ENCODE data around the gene CLASRP.
A peak's percentile ranks its signal among the peaks of the same experiment; 100 is the strongest.

Gene CLASRP

DNA sequence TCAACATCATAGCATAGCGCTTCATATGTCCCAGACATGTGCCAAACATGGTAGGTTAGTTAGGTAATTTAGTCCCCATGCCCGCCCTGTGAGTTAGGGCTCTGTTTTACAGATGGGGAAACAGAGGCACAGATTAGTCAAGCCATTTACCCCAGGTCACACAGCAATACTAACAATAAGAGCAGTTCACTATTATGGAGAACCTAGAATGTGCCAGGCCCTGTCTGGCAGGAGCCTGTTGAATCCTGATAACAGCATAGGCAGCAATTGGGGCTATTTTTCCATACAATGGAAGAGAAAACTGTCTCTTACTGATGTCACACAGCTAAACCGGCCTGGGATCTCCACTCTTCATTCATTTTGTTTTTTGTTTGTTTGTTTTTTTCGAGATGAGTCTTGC lies 47.6 kb downstream of the CLASRP start:
- no peak for DNase-seq (ENCODE audit: low spot score)

DNA sequence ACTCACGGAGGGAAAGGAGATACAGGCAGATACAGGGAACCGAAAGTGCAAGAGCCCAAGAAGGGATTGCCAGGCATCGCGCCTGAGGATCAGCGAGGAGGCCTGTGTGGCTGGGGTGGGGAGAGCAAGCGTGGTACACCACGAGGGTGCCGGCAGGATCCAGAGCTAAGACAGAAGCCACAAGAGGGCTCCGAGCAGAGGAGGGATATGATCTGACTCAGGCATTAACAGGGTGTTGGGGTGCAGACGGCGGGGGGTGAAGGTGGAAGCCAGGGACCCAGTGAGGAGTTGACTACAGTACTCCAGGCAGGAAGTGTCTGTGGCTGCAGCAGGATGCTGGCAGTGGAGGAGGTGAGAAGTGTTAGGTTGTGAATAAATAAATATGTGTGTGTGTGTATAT lies 48.7 kb downstream of the CLASRP start:
- DNase-seq (ENCODE audit: low spot score): no peak

DNA sequence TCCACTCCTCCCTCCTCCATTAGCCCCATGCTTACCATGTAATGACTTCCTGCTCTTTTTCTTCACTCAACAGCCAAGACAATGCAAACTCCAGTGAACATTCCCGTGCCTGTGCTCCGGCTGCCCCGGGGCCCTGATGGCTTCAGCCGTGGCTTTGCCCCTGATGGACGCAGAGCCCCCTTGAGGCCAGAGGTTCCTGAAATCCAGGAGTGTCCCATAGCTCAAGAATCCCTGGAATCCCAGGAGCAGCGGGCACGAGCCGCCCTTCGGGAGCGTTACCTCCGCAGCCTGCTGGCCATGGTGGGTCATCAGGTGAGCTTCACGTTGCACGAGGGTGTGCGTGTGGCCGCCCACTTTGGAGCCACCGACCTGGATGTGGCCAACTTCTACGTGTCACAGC lies 51.2 kb downstream of the CLASRP start:
- DNase-seq (ENCODE audit: low spot score): no peak

GRCh38 chr19:45090606-45091005 lies 51.8 kb downstream of the CLASRP start:
- DNase-seq (ENCODE audit: low spot score): no peak

- peak; percentile 98 for DNase-seq (ENCODE audit: low spot score)
These were observed 52.4 kb downstream of the CLASRP start for GRCh38 chr19:45091031-45091923.

- DNase-seq (ENCODE audit: low spot score): peak; percentile 97
These were observed 54.2 kb downstream of the CLASRP start, which contains the start of gene PPP1R37 for GRCh38 chr19:45092747-45093678. Gene PPP1R37, plus strand, starts transcription at chr19:45093179. Its CDS starts 147 bp downstream, at chr19:45093326.

- no peak for DNase-seq (ENCODE audit: low spot score)
These were observed 55.3 kb downstream of the CLASRP start for GRCh38 chr19:45094137-45094536.

- DNase-seq (ENCODE audit: low spot score): no peak
These were observed 55.9 kb downstream of the CLASRP start for GRCh38 chr19:45094707-45095106.

GRCh38 chr19:45095496-45096413 lies 56.9 kb downstream of the CLASRP start:
- DNase-seq (ENCODE audit: low spot score): no peak

- DNase-seq (ENCODE audit: low spot score): no peak
These were observed 57.9 kb downstream of the CLASRP start for GRCh38 chr19:45096700-45097099.

GRCh38 chr19:45097450-45097775 lies 58.6 kb downstream of the CLASRP start:
- DNase-seq (ENCODE audit: low spot score): no peak

GRCh38 chr19:45097776-45098520 lies 59.1 kb downstream of the CLASRP start:
- no peak for DNase-seq (ENCODE audit: low spot score)

GRCh38 chr19:45098521-45099466 lies 59.9 kb downstream of the CLASRP start:
- no peak for DNase-seq (ENCODE audit: low spot score)

DNA sequence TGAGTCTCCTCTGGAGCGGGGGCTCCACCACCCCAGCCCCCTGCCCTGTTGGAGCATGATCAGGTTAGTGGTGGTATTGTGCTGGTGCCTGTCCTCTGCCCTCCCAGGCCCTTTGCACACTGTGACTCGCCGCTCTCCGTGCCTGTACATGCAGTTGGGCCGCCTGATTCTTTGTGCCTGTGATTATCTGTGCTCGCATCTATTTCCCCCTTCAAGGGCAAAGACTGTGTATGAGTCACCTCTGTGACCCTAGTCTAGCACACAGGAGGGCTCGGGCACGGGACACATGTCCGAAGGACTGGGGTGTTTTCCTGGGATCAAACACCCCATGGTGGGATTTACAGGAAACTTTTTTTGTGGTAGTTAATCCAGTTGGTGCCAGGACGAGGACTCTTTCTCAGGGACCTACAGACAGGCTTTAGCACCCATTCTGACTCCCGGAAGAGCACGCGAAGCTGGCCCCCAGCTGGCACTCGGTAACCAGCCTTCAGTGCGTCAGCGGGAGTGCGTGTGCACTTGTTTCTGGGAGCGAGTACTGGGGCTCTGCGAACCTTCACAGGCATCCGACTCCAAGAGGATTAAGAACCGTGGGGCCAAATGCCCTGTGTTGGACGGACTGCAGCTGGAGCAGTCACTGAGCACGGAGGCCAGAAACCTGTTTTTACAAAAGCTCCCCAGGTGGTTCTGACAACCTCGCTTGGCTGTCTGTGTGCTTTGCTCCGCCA lies 60.8 kb downstream of the CLASRP start:
- no peak for DNase-seq (ENCODE audit: low spot score)

DNA sequence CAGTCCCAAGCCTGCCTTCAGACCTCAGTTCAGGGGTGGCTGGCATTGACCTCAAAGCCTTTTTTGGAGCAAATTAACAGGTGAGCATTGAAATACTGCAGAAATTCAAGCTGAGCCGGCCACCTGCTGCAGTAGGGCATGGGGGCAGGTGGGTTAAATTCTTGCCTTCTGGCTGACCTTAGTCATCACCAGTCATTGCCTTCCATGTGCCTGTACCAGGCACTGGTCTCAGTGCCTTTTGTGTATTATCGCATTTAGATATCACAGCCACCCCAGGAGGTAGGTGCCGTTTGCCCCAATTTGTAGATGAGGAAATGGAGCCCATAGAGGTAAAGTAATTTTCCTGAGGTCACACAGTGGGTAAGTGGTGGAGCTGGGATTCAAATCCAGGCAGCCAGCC lies 61.4 kb downstream of the CLASRP start:
- DNase-seq (ENCODE audit: low spot score): no peak

DNA sequence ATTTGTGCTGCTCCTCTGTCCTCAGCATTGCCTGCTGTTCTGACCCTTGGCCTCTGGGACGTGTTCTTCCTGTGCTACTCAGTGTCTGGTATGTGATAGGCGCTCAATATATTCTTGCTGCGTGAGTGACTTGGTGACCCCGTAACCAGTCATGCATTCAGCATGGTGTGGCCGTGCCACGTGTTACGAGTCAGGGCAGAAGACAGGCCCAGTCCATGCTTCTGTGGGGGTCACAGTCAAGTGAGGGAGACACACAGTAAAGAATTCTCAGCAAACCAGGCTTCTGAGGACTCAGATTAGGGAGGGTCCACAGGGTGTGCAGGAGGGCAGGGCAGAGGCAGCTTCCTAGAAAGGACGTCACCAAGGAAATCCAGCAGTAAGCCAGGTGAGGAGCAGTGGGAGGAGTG lies 62.0 kb downstream of the CLASRP start:
- no peak for DNase-seq (ENCODE audit: low spot score)

GRCh38 chr19:45101806-45102205 lies 63.0 kb downstream of the CLASRP start:
- no peak for DNase-seq (ENCODE audit: low spot score)

DNA sequence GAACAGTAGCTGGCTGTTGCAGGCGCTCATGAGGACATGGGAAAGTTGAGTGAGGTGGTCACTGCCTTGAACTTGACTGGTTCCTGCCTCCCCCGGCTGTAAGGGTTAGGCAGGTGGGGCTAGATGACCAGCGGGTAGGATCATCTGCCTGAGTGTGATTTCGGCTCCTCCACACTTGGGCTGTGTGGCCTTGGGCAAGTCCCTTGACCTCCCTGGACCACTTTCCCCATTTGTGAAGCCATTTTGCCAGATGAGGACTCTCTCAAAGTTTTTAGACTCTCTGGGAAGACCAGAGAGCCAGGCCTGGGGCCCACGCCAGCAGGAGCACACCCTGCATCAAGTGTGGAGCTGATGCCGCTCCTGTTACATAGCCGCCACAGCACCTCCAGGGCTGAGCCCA lies 63.6 kb downstream of the CLASRP start:
- no peak for DNase-seq (ENCODE audit: low spot score)

GRCh38 chr19:45103156-45103507 lies 64.3 kb downstream of the CLASRP start:
- DNase-seq (ENCODE audit: low spot score): no peak

Data from LoVo (cell line).